Activated CD4-positive, alpha-beta T cell treated with anti-CD3 and anti-CD28 coated beads, Interleukin-2, amount 50 U/mL, for 16 hours (primary cell): ENCODE results near the gene GNAT1.

Experiments
- DNase-seq: peaks from one replicate; pipeline ENCODE4 v3.0.0-alpha.2; 2020

Gene GNAT1

GRCh38 chr3:50190936-50191660, at the start of gene GNAT1:
GNAT1 (plus strand) TSS chr3:50191610; CDS start chr3:50191726, 116 bp downstream.
- no peak for DNase-seq

GRCh38 chr3:50146316-50146901, 45.0 kb upstream of the GNAT1 start:
- no peak for DNase-seq

GRCh38 chr3:50147016-50147415, 44.4 kb upstream of the GNAT1 start:
- no peak for DNase-seq

- no peak for DNase-seq
Measured at GRCh38 chr3:50147447-50147846, 44.0 kb upstream of the GNAT1 start.

- no peak for DNase-seq
Measured at GRCh38 chr3:50147861-50148260, 43.5 kb upstream of the GNAT1 start.

- no peak for DNase-seq
Measured at GRCh38 chr3:50150404-50150750, 41.0 kb upstream of the GNAT1 start.

- no peak for DNase-seq
Measured at GRCh38 chr3:50150863-50151686, 40.3 kb upstream of the GNAT1 start.

- DNase-seq, result no peak
Measured at GRCh38 chr3:50151728-50152127, 39.7 kb upstream of the GNAT1 start.

GRCh38 chr3:50153782-50154475, 37.5 kb upstream of the GNAT1 start:
- no peak for DNase-seq

GRCh38 chr3:50154476-50154839, 37.0 kb upstream of the GNAT1 start:
- DNase-seq, result no peak

- DNase-seq, result peak; percentile 42
Measured at GRCh38 chr3:50154840-50155490, 36.4 kb upstream of the GNAT1 start, which contains the start of gene SEMA3F. SEMA3F (plus strand) TSS chr3:50155324; CDS start chr3:50159623, 4,299 bp downstream.

GRCh38 chr3:50155491-50155878, 35.9 kb upstream of the GNAT1 start:
- no peak for DNase-seq

GRCh38 chr3:50155891-50156290, 35.5 kb upstream of the GNAT1 start:
- no peak for DNase-seq

- no peak for DNase-seq
Measured at GRCh38 chr3:50156549-50157493, 34.6 kb upstream of the GNAT1 start.

- no peak for DNase-seq
Measured at GRCh38 chr3:50157827-50158529, 33.4 kb upstream of the GNAT1 start.

GRCh38 chr3:50158530-50159146, 32.8 kb upstream of the GNAT1 start:
- no peak for DNase-seq

- DNase-seq, result no peak
Measured at GRCh38 chr3:50160561-50160983, 30.8 kb upstream of the GNAT1 start.

GRCh38 chr3:50161320-50161719, 30.1 kb upstream of the GNAT1 start:
- no peak for DNase-seq

- DNase-seq, result no peak
Measured at GRCh38 chr3:50162034-50162883, 29.2 kb upstream of the GNAT1 start.
